Endothelial cell (in vitro differentiated cells): ENCODE results near the gene RHCE. TPM values are rescaled to one million over a fixed set of nuclear protein-coding genes. Genes with fewer than 3 reads are reported as not detected.

Source experiments
- DNase-seq: peaks from one replicate; pipeline ENCODE4 v3.0.0; 2021; ENCODE audit warnings: low spot score
- H3K27ac Mint-ChIP-seq: one replicate; pipeline ENCODE4 v1.8.0; 2021; ENCODE audit warnings: mixed read lengths, inconsistent platforms; ENCODE audit not compliant: unreplicated experiment
- H3K27me3 Mint-ChIP-seq: one replicate; pipeline ENCODE4 v1.8.0; 2021; ENCODE audit warnings: mild to moderate bottlenecking, moderate library complexity, mixed read lengths, inconsistent platforms; ENCODE audit not compliant: unreplicated experiment
- H3K36me3 Mint-ChIP-seq: one replicate; pipeline ENCODE4 v1.8.0; 2021; ENCODE audit warnings: mild to moderate bottlenecking, low read depth, mixed read lengths, inconsistent platforms; ENCODE audit not compliant: unreplicated experiment
- H3K4me1 Mint-ChIP-seq: one replicate; pipeline ENCODE4 v1.8.0; 2021; ENCODE audit warnings: mild to moderate bottlenecking, mixed read lengths, inconsistent platforms; ENCODE audit not compliant: unreplicated experiment
- H3K4me3 Mint-ChIP-seq: one replicate; pipeline ENCODE4 v1.8.0; 2021; ENCODE audit warnings: mild to moderate bottlenecking, mixed read lengths, inconsistent platforms; ENCODE audit not compliant: unreplicated experiment
- H3K9me3 Mint-ChIP-seq: one replicate; pipeline ENCODE4 v1.8.0; 2021; ENCODE audit warnings: mixed read lengths, inconsistent platforms; ENCODE audit not compliant: unreplicated experiment
- total RNA-seq: library from RNA; stranded (reverse); fragmentation: NEBNext Ultra II Directional; extraction: Animal tissue kit (Norgen Biotek cat#: 25700); gene quantifications from one replicate; pipeline ENCODE4 v1.2.1, GENCODE V29; 2021; ENCODE audit not compliant: unreplicated experiment
- TF ChIP-seq, protein P1 (sequence below): fragments of 200-600 bp; sonication (generic); IDR thresholded peaks from one replicate; pipeline ENCODE4 v1.5.0; 2021; ENCODE audit warnings: antibody characterized with exemption; ENCODE audit not compliant: unreplicated experiment

The RHCE gene
- total RNA-seq, 1 donor from 2014 or later, result 2.4 TPM

DNA sequence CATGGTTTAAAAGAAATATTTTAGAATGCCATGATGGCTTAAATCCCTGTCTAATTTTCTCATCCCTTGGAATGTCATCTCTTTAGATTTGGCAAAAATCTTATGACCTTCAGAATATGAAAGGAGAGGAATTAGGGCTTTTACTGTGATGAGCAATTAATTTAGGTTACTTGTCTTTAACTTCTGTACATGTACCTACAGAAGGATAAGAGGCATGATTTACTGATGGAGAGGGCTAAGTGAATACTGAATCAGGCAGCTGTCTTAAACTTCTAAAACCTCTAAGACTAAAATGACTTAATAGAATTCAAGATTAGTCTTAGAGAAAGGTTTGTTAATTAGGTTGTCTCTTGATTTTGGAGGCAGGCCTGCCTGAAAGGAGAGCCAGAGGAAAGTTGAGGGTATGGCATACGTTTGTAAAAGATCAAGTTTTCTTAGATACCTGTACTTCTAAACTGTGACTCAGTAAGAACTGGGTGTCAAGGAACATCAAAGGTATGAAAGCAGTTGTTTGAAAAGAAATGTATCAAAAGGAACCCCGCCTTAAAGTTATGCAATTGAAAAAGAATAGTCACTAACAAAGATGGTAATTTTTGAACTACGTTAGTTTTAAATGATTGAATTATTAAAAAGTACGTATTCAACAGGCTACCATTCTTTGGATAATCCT is 22.5 kb upstream of the RHCE start:
- no peaks in the 10 kb centered on the region for H3K9me3 Mint-ChIP-seq
- H3K4me1 Mint-ChIP-seq, result peaks cover 15% of the 10 kb centered on the region
- no peak for DNase-seq
- no peaks in the 10 kb centered on the region for H3K27me3 Mint-ChIP-seq
- TF ChIP-seq, protein P1, sequence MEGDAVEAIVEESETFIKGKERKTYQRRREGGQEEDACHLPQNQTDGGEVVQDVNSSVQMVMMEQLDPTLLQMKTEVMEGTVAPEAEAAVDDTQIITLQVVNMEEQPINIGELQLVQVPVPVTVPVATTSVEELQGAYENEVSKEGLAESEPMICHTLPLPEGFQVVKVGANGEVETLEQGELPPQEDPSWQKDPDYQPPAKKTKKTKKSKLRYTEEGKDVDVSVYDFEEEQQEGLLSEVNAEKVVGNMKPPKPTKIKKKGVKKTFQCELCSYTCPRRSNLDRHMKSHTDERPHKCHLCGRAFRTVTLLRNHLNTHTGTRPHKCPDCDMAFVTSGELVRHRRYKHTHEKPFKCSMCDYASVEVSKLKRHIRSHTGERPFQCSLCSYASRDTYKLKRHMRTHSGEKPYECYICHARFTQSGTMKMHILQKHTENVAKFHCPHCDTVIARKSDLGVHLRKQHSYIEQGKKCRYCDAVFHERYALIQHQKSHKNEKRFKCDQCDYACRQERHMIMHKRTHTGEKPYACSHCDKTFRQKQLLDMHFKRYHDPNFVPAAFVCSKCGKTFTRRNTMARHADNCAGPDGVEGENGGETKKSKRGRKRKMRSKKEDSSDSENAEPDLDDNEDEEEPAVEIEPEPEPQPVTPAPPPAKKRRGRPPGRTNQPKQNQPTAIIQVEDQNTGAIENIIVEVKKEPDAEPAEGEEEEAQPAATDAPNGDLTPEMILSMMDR, result no peak
- no peak overlapping the region for H3K4me3 Mint-ChIP-seq
- H3K27ac Mint-ChIP-seq, result no peak overlapping the region
- no peaks in the 10 kb centered on the region for H3K36me3 Mint-ChIP-seq

DNA sequence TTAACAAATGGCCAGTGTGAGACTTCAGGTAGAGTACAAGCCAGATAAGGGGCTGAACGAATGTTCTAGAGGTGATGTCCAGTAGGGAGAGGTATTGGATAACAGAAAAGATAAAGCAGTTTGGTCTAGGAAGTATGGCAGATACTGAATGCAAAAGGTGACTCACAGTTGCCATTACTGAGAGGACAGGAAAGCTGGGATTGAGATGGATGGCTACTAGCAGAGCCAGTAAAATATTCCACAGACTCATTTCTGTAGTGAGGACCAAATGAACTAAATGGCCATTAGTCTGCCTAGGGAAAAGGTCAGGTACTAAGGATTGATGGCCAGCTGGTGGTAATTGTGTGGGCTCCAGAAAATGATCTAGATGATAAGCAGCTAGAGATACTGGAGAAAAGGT is 21.6 kb upstream of the RHCE start:
- peak overlapping the region; percentile 16 for H3K4me3 Mint-ChIP-seq
- DNase-seq, result no peak
- H3K36me3 Mint-ChIP-seq, result no peaks in the 10 kb centered on the region
- H3K27ac Mint-ChIP-seq, result no peak overlapping the region
- H3K9me3 Mint-ChIP-seq, result no peaks in the 10 kb centered on the region
- TF ChIP-seq, protein P1, result no peak
- no peaks in the 10 kb centered on the region for H3K27me3 Mint-ChIP-seq
- H3K4me1 Mint-ChIP-seq, result peaks cover 15% of the 10 kb centered on the region

DNA sequence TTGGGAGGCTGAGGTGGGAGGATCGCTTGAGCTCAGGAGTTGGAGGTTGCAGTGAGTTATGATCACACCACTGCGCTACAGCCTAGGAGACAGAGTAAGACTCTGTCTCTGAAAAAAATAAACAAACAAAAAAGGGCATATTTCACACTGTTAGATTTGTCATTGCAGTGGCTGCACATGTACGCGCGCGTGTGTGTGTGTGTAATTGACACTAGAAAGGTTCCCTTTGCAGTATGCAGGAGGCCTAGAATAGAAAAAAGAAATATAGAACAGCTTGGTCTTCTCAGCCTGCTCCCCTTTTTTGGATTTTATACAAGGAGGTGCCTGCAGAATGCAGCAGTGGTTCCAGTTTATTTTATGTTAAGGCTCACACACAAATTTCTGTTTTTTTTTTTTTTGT is 18.7 kb upstream of the RHCE start:
- no peaks in the 10 kb centered on the region for H3K36me3 Mint-ChIP-seq
- no peak overlapping the region for H3K4me3 Mint-ChIP-seq
- no peak for DNase-seq
- peaks cover 32% of the 10 kb centered on the region for H3K4me1 Mint-ChIP-seq
- no peak overlapping the region for H3K27ac Mint-ChIP-seq
- no peaks in the 10 kb centered on the region for H3K27me3 Mint-ChIP-seq
- TF ChIP-seq, protein P1, result no peak
- no peaks in the 10 kb centered on the region for H3K9me3 Mint-ChIP-seq

DNA sequence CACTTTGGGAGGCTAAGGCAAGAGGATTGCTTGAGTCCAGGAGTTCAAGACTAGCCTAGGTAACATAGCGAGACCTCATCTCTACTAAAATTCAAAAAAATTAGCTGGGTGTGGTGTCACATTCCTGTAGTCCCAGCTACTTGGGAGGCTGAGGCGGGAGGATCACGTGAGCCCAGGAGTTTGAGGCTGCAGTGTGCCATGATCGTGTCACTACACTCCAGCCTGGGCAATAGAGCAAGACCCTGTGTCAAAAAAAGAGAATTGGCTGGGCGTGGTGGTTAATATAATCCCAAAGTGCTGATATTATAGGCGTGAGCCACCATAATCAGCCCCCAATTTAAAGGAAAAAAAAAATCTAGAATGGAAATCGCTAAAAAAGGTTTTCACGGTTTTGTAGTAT is 17.0 kb upstream of the RHCE start:
- Mint-ChIP-seq H3K36me3 (no peaks in the 10 kb centered on the region), H3K4me3 (no peak overlapping the region), H3K27ac (no peak overlapping the region), H3K9me3 (no peaks in the 10 kb centered on the region), H3K27me3 (no peaks in the 10 kb centered on the region), H3K4me1 (peaks cover 48% of the 10 kb centered on the region)
- TF ChIP-seq, protein P1, result no peak
- no peak for DNase-seq

DNA sequence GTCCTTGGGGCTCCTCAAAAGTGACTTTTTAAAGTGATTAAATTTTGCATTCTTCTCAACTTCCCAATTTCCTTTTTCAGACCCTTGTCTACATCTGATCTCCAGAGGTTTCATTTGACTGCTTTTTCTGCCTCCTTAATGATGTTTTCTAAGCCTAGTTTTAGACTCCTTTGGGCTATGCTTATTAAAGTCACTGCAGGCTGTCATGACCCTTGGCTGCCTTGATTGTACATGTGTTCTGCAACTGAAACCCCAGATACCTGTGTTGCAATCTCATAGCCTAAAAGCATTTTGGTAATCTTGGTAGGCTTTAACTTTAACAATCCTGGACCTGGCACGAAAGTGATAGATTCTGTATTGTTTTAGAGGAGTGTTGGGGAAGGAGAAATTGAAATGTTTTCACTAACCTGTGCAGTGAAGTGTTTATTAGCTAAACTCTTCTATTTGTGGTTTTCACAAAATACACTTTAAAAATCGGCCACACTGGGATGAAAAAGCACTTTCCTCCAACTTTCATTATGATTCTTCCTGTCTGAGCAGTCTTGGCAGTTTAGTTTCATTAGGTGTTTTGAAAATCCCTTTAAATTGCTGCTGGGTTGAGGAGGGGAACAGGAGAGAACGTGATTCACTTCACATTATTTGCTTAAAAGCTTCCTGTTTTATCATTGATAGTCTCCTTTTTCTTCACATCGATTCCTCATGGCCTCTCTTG is 14.9 kb upstream of the RHCE start:
- H3K27ac Mint-ChIP-seq, result no peak overlapping the region
- no peak for DNase-seq
- peaks cover 47% of the 10 kb centered on the region for H3K4me1 Mint-ChIP-seq
- no peaks in the 10 kb centered on the region for H3K27me3 Mint-ChIP-seq
- H3K9me3 Mint-ChIP-seq, result no peaks in the 10 kb centered on the region
- H3K36me3 Mint-ChIP-seq, result no peaks in the 10 kb centered on the region
- H3K4me3 Mint-ChIP-seq, result no peak overlapping the region
- TF ChIP-seq, protein P1, result no peak
